GM23338 (cell line): ENCODE measurements around the gene RNF182.

Experiments
- CREB1 ChIP-seq: fragments of 250-450 bp; sonication (Bioruptor Pico); IDR thresholded peaks from 2 replicates; pipeline ENCODE4 v1.5.0; 2020; ENCODE audit warnings: low read depth, mild to moderate bottlenecking, moderate library complexity
- EZH2 ChIP-seq: fragments of 200-600 bp; sonication (generic); IDR thresholded peaks from one replicate; pipeline ENCODE4 v1.8.0; 2017; ENCODE audit warnings: antibody characterized with exemption, mild to moderate bottlenecking, low read depth; ENCODE audit not compliant: unreplicated experiment
- EZH2phosphoT487 ChIP-seq: fragments of 200-600 bp; sonication (generic); IDR thresholded peaks from one replicate; pipeline ENCODE4 v1.8.1; 2018; ENCODE audit warnings: antibody characterized with exemption; ENCODE audit not compliant: unreplicated experiment
- JUNB ChIP-seq: IDR thresholded peaks from one replicate; pipeline ENCODE4 v1.6.1; 2016; ENCODE audit warnings: antibody characterized with exemption; ENCODE audit not compliant: unreplicated experiment
- NANOG ChIP-seq: IDR thresholded peaks from 2 replicates; pipeline ENCODE4 v1.6.1; 2016; ENCODE audit warnings: antibody characterized with exemption, borderline replicate concordance
- POLR2AphosphoS5 ChIP-seq: IDR thresholded peaks from 2 replicates; pipeline ENCODE4 v1.6.1; 2016; ENCODE audit warnings: antibody characterized with exemption, low read depth
- STAT1 ChIP-seq: IDR thresholded peaks from one replicate; pipeline ENCODE4 v1.6.1; 2016; ENCODE audit warnings: antibody characterized with exemption; ENCODE audit not compliant: unreplicated experiment
- ZNF331 ChIP-seq: fragments of 250-450 bp; sonication (Bioruptor Pico); IDR thresholded peaks from 2 replicates; pipeline ENCODE4 v1.5.0; 2020; ENCODE audit warnings: low read depth, mild to moderate bottlenecking, moderate library complexity
- TF ChIP-seq, protein P1 (sequence below), 2 experiments: fragments of 200-600 bp in 1 of 2; sonication (generic) in 1 of 2; conservative IDR thresholded peaks; 2 replicates each; pipeline versions ENCODE4 v1.5.1 to v1.6.1; 2016 to 2017; ENCODE audit warnings: antibody characterized with exemption in 2 of 2, low read depth in 2 of 2, mild to moderate bottlenecking in 2 of 2, moderate library complexity in 1 of 2
- TF ChIP-seq, protein P2 (sequence below): IDR thresholded peaks from one replicate; pipeline ENCODE4 v1.6.1; 2018; ENCODE audit warnings: antibody characterized with exemption; ENCODE audit not compliant: unreplicated experiment

DNA sequence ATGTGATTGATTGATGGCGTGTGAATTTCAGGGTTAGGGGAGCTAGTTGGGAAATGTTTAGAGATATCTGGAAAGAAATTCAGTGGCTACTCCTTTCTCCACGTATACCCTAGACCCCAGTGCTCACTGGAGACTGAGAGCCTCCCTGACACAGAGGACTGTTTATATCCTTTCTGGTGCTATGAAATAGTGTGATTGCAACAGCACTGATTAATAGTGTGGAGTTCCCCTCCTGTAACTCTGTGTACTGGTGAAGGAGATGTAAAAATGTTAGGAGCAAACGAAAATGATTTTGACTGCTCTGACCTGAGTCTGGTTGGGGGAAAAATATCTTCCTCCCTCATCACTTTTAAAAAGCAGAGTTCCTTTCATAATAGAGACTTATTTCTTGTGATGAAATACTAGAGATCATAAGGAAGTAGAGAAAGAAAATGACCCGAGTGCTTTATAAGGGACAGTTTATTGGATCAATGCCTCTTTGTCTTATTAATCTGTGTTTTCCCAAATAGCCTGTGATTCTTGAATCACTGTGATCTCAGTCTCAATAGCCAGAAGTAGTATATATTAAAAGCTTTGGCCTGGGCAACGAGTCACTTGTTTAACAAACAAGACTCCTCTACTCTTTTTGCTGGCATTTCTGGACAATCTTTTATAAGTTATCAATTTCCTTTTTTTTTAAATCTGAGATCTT, 92.3 kb downstream of the RNF182 start:
- TF ChIP-seq, protein P1, sequence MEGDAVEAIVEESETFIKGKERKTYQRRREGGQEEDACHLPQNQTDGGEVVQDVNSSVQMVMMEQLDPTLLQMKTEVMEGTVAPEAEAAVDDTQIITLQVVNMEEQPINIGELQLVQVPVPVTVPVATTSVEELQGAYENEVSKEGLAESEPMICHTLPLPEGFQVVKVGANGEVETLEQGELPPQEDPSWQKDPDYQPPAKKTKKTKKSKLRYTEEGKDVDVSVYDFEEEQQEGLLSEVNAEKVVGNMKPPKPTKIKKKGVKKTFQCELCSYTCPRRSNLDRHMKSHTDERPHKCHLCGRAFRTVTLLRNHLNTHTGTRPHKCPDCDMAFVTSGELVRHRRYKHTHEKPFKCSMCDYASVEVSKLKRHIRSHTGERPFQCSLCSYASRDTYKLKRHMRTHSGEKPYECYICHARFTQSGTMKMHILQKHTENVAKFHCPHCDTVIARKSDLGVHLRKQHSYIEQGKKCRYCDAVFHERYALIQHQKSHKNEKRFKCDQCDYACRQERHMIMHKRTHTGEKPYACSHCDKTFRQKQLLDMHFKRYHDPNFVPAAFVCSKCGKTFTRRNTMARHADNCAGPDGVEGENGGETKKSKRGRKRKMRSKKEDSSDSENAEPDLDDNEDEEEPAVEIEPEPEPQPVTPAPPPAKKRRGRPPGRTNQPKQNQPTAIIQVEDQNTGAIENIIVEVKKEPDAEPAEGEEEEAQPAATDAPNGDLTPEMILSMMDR (conservative IDR thresholded peaks at IDR 0.05; ENCODE audit: low read depth in 2 of 2), result no peak
- TF ChIP-seq STAT1, result no peak
- no peak for TF ChIP-seq EZH2
- TF ChIP-seq, protein P2, sequence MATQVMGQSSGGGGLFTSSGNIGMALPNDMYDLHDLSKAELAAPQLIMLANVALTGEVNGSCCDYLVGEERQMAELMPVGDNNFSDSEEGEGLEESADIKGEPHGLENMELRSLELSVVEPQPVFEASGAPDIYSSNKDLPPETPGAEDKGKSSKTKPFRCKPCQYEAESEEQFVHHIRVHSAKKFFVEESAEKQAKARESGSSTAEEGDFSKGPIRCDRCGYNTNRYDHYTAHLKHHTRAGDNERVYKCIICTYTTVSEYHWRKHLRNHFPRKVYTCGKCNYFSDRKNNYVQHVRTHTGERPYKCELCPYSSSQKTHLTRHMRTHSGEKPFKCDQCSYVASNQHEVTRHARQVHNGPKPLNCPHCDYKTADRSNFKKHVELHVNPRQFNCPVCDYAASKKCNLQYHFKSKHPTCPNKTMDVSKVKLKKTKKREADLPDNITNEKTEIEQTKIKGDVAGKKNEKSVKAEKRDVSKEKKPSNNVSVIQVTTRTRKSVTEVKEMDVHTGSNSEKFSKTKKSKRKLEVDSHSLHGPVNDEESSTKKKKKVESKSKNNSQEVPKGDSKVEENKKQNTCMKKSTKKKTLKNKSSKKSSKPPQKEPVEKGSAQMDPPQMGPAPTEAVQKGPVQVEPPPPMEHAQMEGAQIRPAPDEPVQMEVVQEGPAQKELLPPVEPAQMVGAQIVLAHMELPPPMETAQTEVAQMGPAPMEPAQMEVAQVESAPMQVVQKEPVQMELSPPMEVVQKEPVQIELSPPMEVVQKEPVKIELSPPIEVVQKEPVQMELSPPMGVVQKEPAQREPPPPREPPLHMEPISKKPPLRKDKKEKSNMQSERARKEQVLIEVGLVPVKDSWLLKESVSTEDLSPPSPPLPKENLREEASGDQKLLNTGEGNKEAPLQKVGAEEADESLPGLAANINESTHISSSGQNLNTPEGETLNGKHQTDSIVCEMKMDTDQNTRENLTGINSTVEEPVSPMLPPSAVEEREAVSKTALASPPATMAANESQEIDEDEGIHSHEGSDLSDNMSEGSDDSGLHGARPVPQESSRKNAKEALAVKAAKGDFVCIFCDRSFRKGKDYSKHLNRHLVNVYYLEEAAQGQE, result no peak
- TF ChIP-seq NANOG, result no peak
- no peak for TF ChIP-seq EZH2phosphoT487
- TF ChIP-seq JUNB, result no peak
- no peak for TF ChIP-seq POLR2AphosphoS5
- TF ChIP-seq CREB1, result no peak
- no peak for TF ChIP-seq ZNF331 (CRISPR knock-in tag)
